ENCODE measurements around the gene LKAAEAR1. TPM values are rescaled to one million over a fixed set of nuclear protein-coding genes. Genes with fewer than 3 reads are reported as not detected.

The LKAAEAR1 gene
- total RNA-seq, 1 experiment from 2014 or later, result 1.7 TPM

DNA sequence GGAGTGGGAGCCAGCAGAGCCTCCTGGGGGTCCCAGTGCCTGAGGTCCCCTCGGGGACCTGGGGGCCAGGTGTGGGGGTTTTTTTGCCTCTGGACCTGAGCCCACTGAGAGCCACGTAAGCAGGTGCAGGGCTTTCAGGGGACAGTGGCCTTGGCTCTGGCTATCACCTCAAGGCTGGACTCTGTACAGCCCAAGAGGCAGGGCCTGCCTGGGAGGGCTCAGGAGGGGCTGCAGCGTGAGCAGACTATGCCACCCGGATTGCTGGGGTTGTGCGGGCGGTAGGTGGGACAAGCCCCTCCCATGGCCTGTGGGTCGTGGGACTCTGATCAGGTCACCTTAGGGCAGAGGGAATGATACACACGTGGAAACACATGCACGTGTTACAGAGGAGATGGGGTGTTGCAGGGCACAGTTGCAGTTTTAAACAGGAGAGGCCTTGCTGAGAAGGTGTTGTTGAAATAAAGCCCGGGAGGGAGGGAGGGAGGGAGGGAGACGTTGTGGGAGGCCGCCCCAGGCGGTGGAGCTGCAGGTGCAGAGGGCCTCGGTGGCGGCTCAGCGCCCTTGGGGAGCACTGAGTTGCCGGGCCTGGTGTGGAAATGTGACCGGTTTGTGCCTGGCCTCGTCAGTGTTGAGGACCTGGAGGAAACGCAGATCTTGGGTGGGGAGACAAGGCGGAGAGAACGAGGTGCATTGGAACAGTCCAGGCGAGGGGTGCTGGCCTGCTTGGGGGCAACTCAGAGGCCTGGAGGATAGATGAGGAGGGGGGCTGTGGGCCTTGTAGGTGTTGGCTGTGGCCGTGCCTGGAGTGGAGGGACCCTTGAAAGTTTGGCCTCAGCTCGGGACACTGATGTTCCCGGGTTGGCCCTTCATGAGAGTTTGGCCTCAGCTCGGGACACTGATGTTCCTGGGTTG lies 18.9 kb downstream of the LKAAEAR1 start:
- Mint-ChIP-seq H3K36me3 (no peaks in the 10 kb centered on the region), H3K9me3 (no peaks in the 10 kb centered on the region), H3K4me1 (peaks cover 32% of the 10 kb centered on the region), H3K27me3 (ENCODE audit: low read depth) (peaks cover 2% of the 10 kb centered on the region; the same call in 1 of the 2 replicates), H3K4me3 (no peak overlapping the region), H3K27ac (peak overlapping the region; percentile 63; the same call in 1 of the 2 replicates)
- TF ChIP-seq GABPB1 (CRISPR knock-in tag; IDR thresholded peaks at IDR 0.05) (peak; percentile 52), ESRRA (CRISPR knock-in tag; IDR thresholded peaks at IDR 0.05; ENCODE audit: borderline replicate concordance) (no peak)
- ATAC-seq (no peak), DNase-seq (ENCODE audit: low spot score) (no peak)
- ChIA-PET CTCF (interaction anchor here (0.8 to 2.1 kb wide), 10 partner anchors 8 to 110 kb away, joined by 3 to 16 read pairs (median 5); partner anchors contain the start of genes LKAAEAR1, OPRL1 and RGS19), POLR2A (interaction anchor here (1.4 kb wide), 1 partner anchor 15 kb away, joined by 4 read pairs; the partner anchor contains the start of gene OPRL1)

DNA sequence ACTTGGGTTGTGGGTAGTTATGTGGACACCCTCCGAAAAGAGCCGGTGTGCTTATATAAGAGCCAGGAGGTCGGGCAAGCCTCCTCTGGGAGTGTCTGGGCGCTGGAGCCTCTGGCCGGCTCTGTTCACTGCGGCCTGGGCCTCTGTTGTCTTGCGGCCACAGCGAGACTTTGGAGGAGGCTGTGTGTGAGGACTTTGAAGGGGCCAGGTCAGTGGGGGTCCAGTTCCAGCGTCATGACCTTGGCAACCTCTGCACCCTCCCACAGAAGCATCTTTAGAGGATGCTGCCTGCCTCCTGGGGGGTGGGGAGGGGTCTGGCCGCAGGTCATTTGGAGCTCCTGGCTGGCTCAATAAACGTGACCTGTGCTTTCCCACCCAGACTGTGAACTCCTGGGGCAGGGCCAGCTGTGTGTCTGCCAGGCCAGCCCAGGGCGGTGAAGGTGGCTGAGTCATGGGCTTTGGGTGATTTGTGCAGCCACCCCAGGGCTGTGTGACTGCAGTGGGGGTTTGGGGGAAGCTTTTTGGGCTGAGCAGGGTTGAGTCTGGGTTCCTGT lies 20.0 kb downstream of the LKAAEAR1 start:
- ATAC-seq (no peak), DNase-seq (ENCODE audit: low spot score) (no peak)
- TF ChIP-seq, protein P1, sequence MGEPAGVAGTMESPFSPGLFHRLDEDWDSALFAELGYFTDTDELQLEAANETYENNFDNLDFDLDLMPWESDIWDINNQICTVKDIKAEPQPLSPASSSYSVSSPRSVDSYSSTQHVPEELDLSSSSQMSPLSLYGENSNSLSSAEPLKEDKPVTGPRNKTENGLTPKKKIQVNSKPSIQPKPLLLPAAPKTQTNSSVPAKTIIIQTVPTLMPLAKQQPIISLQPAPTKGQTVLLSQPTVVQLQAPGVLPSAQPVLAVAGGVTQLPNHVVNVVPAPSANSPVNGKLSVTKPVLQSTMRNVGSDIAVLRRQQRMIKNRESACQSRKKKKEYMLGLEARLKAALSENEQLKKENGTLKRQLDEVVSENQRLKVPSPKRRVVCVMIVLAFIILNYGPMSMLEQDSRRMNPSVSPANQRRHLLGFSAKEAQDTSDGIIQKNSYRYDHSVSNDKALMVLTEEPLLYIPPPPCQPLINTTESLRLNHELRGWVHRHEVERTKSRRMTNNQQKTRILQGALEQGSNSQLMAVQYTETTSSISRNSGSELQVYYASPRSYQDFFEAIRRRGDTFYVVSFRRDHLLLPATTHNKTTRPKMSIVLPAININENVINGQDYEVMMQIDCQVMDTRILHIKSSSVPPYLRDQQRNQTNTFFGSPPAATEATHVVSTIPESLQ (CRISPR knock-in tag; IDR thresholded peaks at IDR 0.05), result no peak
- no peak for TF ChIP-seq FOXJ3 (CRISPR knock-in tag; IDR thresholded peaks at IDR 0.05; ENCODE audit: borderline replicate concordance)
- no peak for TF ChIP-seq NR1H2 (CRISPR knock-in tag; IDR thresholded peaks at IDR 0.05)
- TF ChIP-seq NFYB (CRISPR knock-in tag; conservative IDR thresholded peaks at IDR 0.05; ENCODE audit: low read depth), result no peak
- no peak for TF ChIP-seq SP1 (CRISPR knock-in tag; conservative IDR thresholded peaks at IDR 0.05)
- TF ChIP-seq, protein P2, sequence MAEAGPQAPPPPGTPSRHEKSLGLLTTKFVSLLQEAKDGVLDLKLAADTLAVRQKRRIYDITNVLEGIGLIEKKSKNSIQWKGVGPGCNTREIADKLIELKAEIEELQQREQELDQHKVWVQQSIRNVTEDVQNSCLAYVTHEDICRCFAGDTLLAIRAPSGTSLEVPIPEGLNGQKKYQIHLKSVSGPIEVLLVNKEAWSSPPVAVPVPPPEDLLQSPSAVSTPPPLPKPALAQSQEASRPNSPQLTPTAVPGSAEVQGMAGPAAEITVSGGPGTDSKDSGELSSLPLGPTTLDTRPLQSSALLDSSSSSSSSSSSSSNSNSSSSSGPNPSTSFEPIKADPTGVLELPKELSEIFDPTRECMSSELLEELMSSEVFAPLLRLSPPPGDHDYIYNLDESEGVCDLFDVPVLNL (CRISPR knock-in tag; IDR thresholded peaks at IDR 0.05; ENCODE audit: borderline replicate concordance, low read depth), result no peak
- TF ChIP-seq GABPB1 (CRISPR knock-in tag; IDR thresholded peaks at IDR 0.05), result 0 out of 2 replicates have a peak, but pooled peaks have one; percentile 47
- ChIA-PET POLR2A (interaction anchor here (0.6 kb wide), 1 partner anchor 17 kb away, joined by 3 read pairs; no protein-coding TSS in a partner anchor), CTCF (interaction anchor here (0.6 to 1.3 kb wide), 4 partner anchors 14 to 109 kb away, joined by 3 to 4 read pairs (median 4); partner anchors contain the start of gene LKAAEAR1)
- H3K27me3 Mint-ChIP-seq (ENCODE audit: low read depth), result peaks cover 7% of the 10 kb centered on the region
- H3K36me3 Mint-ChIP-seq, result no peaks in the 10 kb centered on the region
- peak overlapping the region; percentile 82 for H3K4me3 Mint-ChIP-seq
- H3K27ac Mint-ChIP-seq, result no peak overlapping the region
- H3K4me1 Mint-ChIP-seq, result peaks cover 32% of the 10 kb centered on the region
- H3K9me3 Mint-ChIP-seq, result no peaks in the 10 kb centered on the region

DNA sequence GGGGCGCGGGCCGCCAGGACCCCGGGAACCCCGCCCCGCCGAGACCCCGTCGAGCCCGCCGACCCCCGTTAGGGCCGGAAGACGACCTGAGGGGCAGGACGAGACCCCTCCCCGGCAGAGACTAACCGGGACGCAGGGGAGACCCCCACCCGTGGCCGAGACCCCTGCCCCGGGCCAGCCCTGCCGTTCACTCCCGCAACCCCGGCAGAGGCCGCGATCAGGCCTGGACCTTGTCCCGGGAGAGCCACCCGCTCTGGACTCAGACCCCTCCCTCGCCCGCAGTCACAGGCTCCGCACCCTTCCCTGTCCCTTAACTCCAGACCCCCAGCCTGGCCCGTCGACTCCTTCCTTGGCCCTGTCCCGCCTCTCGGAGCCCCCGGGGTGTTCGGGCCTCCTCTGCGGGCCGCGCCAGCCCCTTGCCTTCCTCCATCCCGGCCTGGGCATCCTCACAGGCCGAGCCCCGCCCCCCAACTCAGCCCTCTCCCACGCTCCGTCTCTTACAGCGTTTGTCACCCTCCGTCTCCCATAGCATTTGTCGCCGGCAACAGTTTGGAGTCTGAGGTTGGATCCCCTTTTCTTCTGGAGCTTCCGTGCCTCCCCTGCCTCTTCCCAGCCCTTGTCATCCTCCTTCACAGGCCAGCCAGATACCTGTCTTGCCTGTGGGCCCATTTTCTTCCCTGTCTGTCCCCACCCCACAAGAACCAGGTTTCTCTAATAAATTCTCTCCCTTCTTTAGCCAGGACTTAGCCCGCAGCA lies 20.6 kb downstream of the LKAAEAR1 start:
- H3K36me3 Mint-ChIP-seq, result no peaks in the 10 kb centered on the region
- POLR2A ChIA-PET, result no interaction called here
- H3K4me3 Mint-ChIP-seq, result peak overlapping the region; percentile 82
- peaks cover 32% of the 10 kb centered on the region for H3K4me1 Mint-ChIP-seq
- ATAC-seq (peak; percentile 10), DNase-seq (ENCODE audit: low spot score) (peak; percentile 46)
- H3K27me3 Mint-ChIP-seq (ENCODE audit: low read depth), result peaks cover 7% of the 10 kb centered on the region
- CTCF ChIA-PET, result interaction anchor here (0.9 to 3.0 kb wide), 9 partner anchors 9 to 83 kb away, joined by 3 to 18 read pairs (median 6); partner anchors contain the start of genes PRPF6 and SAMD10
- no peaks in the 10 kb centered on the region for H3K9me3 Mint-ChIP-seq
- no peak overlapping the region for H3K27ac Mint-ChIP-seq
- TF ChIP-seq, protein P3, sequence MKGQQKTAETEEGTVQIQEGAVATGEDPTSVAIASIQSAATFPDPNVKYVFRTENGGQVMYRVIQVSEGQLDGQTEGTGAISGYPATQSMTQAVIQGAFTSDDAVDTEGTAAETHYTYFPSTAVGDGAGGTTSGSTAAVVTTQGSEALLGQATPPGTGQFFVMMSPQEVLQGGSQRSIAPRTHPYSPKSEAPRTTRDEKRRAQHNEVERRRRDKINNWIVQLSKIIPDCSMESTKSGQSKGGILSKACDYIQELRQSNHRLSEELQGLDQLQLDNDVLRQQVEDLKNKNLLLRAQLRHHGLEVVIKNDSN (CRISPR knock-in tag; IDR thresholded peaks at IDR 0.05), result no peak
- TF ChIP-seq NR3C1 (CRISPR knock-in tag; conservative IDR thresholded peaks at IDR 0.05; ENCODE audit: low read depth), result no peak
- TF ChIP-seq, protein P4, sequence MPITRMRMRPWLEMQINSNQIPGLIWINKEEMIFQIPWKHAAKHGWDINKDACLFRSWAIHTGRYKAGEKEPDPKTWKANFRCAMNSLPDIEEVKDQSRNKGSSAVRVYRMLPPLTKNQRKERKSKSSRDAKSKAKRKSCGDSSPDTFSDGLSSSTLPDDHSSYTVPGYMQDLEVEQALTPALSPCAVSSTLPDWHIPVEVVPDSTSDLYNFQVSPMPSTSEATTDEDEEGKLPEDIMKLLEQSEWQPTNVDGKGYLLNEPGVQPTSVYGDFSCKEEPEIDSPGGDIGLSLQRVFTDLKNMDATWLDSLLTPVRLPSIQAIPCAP (CRISPR knock-in tag; IDR thresholded peaks at IDR 0.05), result no peak
- peak; percentile 3; the same call in 1 of the 2 replicates for TF ChIP-seq GABPB1 (CRISPR knock-in tag; IDR thresholded peaks at IDR 0.05)
- TF ChIP-seq, protein P5, sequence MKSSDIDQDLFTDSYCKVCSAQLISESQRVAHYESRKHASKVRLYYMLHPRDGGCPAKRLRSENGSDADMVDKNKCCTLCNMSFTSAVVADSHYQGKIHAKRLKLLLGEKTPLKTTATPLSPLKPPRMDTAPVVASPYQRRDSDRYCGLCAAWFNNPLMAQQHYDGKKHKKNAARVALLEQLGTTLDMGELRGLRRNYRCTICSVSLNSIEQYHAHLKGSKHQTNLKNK (CRISPR knock-in tag; IDR thresholded peaks at IDR 0.05), result no peak
- TF ChIP-seq, protein P6, sequence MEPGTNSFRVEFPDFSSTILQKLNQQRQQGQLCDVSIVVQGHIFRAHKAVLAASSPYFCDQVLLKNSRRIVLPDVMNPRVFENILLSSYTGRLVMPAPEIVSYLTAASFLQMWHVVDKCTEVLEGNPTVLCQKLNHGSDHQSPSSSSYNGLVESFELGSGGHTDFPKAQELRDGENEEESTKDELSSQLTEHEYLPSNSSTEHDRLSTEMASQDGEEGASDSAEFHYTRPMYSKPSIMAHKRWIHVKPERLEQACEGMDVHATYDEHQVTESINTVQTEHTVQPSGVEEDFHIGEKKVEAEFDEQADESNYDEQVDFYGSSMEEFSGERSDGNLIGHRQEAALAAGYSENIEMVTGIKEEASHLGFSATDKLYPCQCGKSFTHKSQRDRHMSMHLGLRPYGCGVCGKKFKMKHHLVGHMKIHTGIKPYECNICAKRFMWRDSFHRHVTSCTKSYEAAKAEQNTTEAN (CRISPR knock-in tag; IDR thresholded peaks at IDR 0.05), result 0 out of 2 replicates have a peak, but pooled peaks have one; percentile 37
- TF ChIP-seq, protein P7, sequence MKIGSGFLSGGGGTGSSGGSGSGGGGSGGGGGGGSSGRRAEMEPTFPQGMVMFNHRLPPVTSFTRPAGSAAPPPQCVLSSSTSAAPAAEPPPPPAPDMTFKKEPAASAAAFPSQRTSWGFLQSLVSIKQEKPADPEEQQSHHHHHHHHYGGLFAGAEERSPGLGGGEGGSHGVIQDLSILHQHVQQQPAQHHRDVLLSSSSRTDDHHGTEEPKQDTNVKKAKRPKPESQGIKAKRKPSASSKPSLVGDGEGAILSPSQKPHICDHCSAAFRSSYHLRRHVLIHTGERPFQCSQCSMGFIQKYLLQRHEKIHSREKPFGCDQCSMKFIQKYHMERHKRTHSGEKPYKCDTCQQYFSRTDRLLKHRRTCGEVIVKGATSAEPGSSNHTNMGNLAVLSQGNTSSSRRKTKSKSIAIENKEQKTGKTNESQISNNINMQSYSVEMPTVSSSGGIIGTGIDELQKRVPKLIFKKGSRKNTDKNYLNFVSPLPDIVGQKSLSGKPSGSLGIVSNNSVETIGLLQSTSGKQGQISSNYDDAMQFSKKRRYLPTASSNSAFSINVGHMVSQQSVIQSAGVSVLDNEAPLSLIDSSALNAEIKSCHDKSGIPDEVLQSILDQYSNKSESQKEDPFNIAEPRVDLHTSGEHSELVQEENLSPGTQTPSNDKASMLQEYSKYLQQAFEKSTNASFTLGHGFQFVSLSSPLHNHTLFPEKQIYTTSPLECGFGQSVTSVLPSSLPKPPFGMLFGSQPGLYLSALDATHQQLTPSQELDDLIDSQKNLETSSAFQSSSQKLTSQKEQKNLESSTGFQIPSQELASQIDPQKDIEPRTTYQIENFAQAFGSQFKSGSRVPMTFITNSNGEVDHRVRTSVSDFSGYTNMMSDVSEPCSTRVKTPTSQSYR (CRISPR knock-in tag; IDR thresholded peaks at IDR 0.05), result no peak
- TF ChIP-seq ZNF232 (CRISPR knock-in tag; IDR thresholded peaks at IDR 0.05), result 0 out of 2 replicates have a peak, but pooled peaks have one; percentile 41

All from WTC11 (cell line).